ENCODE results near the gene FRMD1.

Gene FRMD1

GRCh38 chr6:168045706-168046620 lies 33.0 kb downstream of the FRMD1 start:
- H3K27ac ChIP-seq = no peak overlapping the region
- TF ChIP-seq CTCF (conservative IDR thresholded peaks at IDR 0.05) = no peak

DNA sequence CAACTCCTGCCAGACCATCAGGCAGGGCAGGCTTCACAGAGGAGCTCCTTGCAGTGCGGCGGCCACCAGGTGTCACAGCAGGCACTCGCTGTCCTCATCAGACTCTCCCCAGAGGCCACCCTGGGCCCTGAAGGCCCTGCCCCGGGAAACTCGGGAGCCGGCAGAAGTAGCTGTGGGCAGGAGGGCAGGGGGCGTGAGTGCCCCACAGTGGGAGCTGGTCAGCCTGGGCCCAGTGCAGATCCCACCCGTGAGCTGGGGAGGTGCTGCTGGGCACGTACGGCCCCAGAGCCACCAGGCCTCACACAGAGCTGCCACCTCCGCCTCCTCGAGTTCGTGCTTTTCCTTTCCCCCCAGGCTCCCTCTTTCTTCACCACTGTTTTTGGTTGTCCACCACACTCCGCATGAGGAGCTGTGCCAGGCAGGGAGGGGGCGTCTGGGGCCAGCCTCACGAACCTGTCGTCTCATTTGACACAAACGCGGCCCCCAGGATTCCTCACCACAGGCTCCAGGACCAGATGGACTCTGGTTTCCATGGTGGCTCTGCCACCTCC lies 33.8 kb downstream of the FRMD1 start:
- TF ChIP-seq CTCF (conservative IDR thresholded peaks at IDR 0.05) = peak; percentile 35
- H3K27ac ChIP-seq = no peak overlapping the region

GRCh38 chr6:168044521-168045130 lies 34.4 kb downstream of the FRMD1 start:
- H3K27ac ChIP-seq = no peak overlapping the region
- no peak for TF ChIP-seq CTCF (conservative IDR thresholded peaks at IDR 0.05)

DNA sequence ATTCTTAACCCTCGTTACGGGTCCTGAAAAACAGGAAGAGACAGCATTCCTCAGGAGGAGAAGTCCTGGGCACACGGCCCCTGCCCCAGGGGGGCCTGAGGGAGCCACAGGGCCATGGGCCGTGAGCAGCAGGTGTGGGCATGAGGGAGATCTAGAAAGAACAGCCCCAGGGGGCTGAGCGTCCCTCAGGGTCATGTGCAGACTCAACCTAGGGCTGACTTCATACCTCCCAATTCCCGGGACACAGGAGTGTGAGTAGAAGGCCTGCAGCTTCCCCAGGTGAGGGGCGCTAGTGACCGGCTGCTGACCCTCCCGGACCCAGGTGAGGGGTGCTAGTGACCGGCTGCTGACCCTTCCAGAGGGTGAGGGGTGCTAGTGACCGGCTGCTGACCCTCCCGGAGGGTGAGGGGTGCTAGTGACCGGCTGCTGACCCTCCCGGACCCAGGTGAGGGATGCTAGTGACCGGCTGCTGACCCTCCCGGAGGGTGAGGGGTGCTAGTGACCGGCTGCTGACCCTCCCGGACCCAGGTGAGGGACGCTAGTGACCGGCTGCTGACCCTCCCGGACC lies 35.1 kb downstream of the FRMD1 start:
- no peak for TF ChIP-seq CTCF (conservative IDR thresholded peaks at IDR 0.05)
- no peak overlapping the region for H3K27ac ChIP-seq

DNA sequence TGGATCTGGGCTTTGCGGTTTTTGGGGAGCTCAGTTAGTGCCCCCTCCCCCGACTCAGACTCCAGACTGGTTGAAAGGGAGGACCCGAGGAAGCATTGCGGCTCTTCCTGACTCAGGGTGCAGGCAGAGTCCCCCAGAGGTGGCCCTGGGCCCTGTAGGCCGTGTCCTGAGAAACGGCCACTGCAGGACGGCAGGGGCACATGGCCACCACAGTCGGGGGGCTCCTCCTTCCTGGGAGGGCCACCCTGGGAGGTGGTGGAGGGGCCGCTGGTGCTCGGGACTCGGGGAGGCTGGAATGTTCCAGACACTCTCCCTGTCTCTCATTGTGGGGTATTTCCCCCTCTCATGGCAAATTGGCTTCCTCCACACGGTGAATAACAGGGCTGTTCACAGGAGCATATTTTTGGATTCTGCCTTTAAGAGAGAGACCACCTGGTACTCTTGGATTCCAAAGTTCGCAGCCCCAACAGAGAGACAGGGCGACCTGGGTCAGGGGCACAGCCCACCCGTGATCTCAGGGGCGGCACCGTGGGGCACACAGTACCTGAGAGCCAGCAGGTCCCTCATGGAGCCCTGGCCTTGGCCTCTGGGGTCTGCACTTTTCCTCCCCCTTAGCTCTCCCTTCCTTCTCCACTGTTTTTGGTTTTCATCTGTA lies 35.7 kb downstream of the FRMD1 start:
- TF ChIP-seq CTCF (conservative IDR thresholded peaks at IDR 0.05) = no peak
- no peak overlapping the region for H3K27ac ChIP-seq

DNA sequence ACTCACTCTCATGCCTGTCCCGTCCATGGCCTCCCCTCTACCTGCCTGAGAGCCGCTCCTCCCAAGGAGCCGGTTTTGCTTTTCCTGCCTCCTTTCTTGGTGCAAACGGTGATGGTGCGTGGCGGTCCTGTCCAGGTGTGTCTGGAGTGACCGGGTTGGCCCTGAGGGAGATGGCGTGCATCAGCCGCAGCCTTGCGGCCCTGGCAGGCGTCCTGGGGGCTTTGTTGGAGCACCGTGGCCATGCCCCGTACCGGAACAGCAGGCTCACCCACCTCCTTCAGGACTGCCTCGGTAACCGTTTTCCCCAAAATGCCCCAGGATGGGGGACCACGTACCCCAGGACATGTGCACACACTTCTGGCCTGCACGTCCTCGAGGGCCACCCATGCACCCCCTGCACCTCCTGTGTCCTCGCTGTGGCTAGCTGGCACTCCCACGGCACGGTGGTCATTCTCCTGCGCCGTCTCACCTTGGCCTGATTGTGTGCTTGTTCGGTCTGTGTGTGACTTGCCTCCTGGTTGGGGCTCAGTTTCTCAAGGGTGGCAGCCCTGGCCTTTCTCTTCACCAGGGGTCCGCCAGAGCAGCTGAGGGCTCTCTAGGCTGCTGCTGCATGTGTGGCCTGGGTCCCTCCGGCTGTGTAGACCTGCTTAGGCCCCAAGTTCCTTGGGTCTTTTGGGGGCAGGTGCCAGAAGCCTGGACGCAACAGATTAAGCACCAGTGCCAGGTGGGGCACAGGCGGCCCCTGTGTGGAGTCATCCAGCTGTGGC lies 36.4 kb downstream of the FRMD1 start:
- no peak overlapping the region for H3K27ac ChIP-seq

More for the DNA sequence above, 36.4 kb downstream of the FRMD1 start:
- no peak for TF ChIP-seq CTCF (conservative IDR thresholded peaks at IDR 0.05)

All from VCaP (cell line).